ENCODE results near the gene SP1.
"Not testable (repeated sequence)": the region's sequence is repeated elsewhere in the genome, so short reads cannot be mapped to it uniquely, and the experiment has no call there.

The SP1 gene

DNA sequence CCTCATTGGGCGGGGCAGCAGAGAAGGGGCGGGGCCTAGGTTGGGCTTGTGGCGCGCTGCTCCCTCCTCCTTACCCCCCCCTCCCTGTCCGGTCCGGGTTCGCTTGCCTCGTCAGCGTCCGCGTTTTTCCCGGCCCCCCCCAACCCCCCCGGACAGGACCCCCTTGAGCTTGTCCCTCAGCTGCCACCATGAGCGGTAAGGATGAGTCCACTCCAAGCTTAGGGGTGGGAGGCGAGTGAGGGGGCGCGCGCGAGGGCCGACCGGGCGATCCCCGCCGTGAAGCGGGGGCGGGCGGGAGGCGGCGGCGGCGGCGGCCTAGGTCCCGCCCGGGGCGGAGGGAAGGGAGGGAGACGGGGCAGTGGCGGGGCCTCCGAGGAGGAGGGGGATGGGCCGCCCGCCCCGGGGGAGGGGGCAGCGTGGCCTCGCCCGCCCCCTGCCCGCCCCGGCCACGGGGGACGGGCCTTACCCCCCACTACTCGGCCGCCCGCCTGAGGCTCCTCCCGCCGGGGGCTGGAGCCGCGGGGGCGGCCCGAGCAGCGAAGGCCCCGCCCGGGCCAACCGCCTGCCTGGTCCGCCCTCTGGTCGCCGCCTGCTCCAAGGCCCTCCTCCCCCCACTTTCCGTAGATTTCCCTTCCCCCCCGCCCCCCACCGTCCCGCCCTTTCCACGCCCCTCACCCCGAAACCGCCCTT lies at the start of gene SP1:
TSS of gene SP1 (plus strand) at position 73 of the 690 bp plus-strand sequence. CDS start at position 189, 116 bp downstream.
- peak within 1 kb of the TSS; percentile 53 for H3K4me3 ChIP-seq (ENCODE audit: low read depth, low read length)

DNA sequence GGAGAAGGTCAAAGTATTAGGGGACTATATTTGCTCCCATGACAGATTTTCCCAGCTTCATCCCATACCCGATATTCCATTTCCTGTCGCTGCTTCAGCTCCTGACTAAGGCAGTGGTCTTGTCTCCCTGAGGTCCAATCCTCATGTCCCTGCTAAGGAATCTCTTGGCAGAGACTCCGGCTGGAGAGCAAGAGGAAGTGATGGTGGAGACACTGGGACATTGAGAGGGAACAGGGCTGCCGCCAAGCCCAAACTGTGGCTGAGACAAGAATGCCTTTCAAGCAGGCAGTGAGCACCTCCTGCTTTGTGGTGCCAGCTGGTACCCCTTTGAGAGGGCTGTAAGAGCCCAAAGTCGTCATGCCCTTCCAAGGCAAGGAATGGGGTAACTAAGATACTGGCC lies 49.3 kb upstream of the SP1 start:
- H3K4me3 ChIP-seq (ENCODE audit: low read depth, low read length): no peak overlapping the region

DNA sequence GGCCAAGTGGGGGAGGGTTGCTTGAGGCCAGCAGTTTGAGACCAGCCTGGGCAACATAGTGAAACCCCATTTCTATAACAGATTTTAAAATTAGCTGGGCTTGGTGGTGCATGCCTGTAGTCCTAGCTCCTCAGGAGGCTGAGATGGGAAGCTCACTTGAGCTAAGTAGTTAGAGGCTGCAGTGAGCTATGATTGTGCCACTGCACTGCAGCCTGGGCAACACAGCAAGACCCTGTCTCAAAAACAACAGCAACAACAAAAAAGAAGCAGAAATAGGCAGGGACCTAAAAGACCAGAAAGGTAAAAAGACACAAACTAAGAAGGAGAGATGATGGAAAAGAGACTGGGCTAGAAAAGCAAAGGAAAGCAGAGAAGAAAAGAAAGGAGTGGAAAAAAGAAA lies 47.6 kb upstream of the SP1 start:
- H3K4me3 ChIP-seq (ENCODE audit: low read depth, low read length): not testable (repeated sequence)

DNA sequence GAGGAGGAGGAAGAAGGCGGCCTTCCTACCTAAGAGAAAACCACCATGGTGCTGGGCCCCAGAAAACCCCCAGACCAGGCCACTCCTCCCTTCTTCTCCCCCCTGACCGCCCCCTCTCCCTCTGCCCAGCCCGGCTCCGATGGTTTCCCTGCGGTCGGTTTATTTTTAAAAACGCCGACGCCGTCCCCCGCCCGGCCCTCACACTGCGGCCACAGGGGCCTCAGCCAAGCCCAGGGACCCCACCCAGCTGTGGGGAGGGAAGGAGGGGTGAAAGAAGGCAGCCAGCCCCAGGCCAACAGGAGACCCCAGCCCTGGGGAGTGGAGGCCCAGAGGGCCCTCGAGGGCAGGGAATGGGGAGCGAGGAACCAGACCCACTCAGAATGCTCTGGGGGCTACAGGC lies 47.2 kb upstream of the SP1 start:
- H3K4me3 ChIP-seq (ENCODE audit: low read depth, low read length): no peak overlapping the region

DNA sequence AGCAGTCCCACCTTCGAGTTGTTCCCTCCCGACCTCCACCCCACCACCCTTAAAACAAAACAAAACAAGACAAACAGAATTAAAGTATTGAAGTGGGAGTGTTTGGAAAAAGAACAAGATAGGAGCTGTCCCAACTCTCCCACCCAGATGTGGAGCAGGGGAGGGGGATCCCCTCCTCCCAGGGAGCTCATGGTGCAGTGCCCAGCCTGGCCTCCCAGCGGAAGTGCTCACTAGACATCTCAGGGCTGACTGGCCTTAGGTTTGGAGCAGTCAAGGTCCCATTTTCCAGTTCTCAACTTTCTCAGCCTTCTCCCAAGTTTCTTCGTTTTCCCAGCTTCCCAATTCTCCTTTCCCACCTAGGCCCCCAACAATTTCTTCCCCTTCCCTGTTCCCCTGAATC lies 46.7 kb upstream of the SP1 start:
- no peak overlapping the region for H3K4me3 ChIP-seq (ENCODE audit: low read depth, low read length)

DNA sequence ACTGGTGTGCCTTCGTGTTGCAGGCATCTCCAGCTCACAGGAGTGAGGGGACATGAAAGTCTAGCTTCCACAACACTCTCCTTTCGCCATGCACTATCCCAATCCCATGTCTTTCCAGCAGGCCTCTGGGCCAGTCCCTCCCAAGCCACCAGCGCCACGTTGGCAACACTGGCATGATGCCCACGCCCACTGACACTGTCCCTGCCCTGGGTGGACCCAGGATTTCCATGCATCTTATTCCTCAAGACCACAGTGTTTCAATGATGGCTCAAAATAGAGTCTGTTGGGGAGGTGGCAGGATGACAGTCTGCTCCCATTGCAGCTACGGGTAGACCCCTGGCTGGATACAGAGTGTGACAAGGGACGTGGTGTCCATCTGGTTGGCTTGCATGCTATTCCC lies 46.1 kb upstream of the SP1 start:
- H3K4me3 ChIP-seq (ENCODE audit: low read depth, low read length): no peak overlapping the region

DNA sequence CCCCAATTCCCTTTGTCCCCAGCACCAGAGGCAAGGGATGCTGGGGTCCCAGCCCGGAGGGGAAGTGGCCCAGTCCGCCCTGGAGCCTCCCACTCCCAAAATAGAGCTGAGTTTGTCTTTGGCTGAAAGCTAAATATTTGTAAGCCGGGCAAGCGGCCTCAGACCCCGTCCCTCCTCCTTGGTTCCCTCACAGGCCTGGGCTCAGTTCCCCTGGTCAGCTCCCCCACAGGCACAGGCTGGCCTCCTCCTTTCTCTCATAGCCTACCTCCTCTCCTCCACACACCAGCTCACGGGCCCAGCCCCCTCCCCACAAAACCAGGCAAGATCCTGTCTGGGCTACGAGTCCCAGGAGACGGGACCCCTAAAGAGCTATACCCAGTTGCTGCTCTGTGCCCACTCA lies 45.2 kb upstream of the SP1 start:
- H3K4me3 ChIP-seq (ENCODE audit: low read depth, low read length): no peak overlapping the region

DNA sequence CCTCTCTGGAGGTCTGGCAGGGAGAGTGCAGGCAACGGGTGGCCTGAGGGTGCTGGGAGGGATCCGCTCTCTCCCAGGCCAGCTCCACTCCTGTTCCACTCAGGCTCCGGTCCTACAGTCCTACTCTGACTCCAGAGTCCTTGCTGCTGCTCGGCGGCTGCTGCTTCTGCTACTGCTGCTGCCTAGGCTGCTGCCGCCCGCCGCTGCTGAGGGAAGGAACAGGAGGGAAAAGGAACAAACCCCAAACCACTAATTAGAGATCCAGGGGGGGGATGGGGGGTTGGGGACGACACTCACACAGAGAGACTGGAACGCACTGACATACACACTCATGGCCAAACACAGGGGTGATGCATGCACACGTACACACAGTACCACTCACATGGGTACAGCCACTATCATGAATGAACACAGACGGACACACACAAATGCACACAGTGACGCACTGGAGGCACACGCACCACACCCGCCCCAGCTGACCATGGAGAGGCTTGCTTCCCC lies 43.7 kb upstream of the SP1 start, which contains the start of gene SP7:
TSS of gene SP7 (minus strand) at position 174 of the 501 bp plus-strand sequence. CDS start 708 bp downstream, outside the sequence.
- H3K4me3 ChIP-seq (ENCODE audit: low read depth, low read length): no peak within 1 kb of the TSS

DNA sequence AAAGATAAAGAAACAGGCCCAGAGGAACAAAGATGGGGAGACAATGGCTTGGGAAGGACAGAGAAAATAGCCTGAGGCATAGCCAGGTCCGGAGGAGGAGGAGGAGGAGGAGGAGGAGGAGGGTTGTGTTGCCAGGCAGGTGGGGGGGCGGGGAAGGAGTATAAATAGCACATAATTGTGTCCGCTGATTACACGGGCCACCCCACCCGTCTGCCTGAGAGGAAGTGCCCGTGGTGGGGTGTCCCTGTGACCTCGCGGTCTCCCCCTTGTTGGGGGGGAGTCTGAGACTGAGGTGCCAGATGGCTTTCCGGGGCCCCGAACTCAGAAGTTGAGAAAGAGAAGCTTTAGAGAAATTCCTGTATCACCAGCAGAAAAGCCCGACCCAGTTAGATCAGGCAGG lies 42.0 kb upstream of the SP1 start:
- H3K4me3 ChIP-seq (ENCODE audit: low read depth, low read length): no peak overlapping the region

DNA sequence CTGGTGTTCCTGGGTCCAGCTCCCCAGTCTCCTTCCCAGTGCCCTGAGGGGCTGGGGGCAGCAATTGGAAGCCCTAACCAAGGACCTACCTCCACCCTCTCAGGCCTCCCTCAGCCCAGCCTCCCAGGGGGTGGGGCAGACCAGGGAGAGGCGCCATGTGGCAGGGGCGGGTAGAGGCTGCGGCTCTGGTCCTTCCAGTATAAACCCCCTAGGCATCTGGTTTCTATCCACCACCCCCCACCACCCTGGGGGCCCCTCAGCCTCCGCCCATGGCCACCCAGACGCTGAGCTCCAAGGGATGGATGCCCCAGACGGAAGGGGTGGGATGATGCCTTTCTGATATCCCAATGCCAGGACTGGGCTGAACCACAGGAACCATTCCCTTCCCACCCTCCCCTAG lies 41.1 kb upstream of the SP1 start:
- H3K4me3 ChIP-seq (ENCODE audit: low read depth, low read length): no peak overlapping the region

DNA sequence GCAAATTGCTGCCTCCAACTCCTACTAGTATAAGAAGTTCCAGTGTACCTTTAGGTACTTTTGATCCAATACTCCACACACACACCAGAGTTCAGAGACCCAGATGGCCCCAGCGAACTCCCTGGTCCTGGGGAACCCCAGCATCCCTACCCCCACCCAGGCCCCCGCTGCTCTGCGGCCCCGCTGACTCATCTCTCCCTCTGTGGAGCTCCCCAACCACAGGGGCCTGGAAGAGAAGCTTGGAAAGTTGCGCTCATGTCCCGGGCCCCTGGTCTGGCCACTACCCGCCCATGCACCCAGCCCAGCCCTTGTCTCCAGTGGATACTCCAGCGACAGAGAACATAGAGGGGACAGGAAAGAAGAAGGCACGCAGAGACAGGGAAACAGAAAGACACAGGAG lies 39.6 kb upstream of the SP1 start:
- no peak overlapping the region for H3K4me3 ChIP-seq (ENCODE audit: low read depth, low read length)

DNA sequence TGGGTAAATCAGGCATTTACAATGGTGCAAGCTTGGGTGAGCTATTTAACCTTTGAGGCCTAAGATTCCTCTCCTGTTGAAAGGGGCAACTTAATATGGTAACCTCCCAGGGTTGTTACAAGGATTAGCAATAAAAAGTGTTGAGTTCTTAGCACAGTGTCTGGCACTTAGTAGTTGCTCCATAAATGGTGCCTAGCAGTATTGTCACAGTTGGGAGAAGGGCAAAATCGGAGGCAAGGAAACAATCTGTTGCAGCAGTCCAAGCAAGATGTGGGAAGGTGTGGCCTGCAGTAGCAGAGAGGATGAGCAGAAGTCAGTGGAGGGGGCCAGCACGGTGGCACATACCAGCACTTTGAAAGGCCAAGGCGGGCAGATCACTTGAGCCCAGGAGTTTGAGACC lies 36.5 kb upstream of the SP1 start:
- no peak overlapping the region for H3K4me3 ChIP-seq (ENCODE audit: low read depth, low read length)

DNA sequence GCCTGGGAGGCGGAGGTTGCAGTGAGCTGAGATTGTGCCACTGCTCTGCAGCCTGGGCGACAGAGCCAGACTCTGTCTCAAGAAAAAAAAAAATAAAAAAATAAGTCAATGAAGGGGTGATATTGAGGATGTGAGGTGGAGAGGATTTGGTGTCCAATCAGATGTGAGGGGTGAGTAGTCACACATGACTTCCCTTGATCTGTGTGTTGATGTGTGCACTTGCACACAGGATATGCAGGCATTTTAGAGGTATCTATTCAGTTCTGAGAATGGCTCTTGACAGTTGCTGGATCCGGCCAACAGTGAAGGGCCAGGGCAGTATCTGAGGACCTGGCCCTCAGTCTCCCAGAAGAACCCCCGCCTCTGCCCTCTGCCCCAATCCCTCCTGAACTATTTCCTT lies 36.0 kb upstream of the SP1 start:
- no peak overlapping the region for H3K4me3 ChIP-seq (ENCODE audit: low read depth, low read length)

DNA sequence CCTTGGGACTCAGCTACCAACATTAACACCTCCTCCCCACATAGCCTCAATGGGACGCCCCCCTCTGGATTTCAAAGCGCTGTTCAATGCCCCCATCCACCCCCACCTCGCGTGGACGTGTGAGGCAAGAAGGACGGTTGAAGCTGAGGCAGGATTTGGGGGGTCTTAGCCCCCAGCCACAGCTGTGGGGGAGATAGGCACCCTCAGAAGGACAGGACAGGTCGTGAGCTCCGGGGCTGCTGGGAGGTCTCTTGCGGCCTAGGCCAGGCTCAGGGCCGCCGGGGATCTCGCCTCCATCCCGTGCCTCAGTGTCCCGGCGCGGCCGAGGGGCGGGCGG lies 35.5 kb upstream of the SP1 start:
- peak overlapping the region; percentile 1 for H3K4me3 ChIP-seq (ENCODE audit: low read depth, low read length)

DNA sequence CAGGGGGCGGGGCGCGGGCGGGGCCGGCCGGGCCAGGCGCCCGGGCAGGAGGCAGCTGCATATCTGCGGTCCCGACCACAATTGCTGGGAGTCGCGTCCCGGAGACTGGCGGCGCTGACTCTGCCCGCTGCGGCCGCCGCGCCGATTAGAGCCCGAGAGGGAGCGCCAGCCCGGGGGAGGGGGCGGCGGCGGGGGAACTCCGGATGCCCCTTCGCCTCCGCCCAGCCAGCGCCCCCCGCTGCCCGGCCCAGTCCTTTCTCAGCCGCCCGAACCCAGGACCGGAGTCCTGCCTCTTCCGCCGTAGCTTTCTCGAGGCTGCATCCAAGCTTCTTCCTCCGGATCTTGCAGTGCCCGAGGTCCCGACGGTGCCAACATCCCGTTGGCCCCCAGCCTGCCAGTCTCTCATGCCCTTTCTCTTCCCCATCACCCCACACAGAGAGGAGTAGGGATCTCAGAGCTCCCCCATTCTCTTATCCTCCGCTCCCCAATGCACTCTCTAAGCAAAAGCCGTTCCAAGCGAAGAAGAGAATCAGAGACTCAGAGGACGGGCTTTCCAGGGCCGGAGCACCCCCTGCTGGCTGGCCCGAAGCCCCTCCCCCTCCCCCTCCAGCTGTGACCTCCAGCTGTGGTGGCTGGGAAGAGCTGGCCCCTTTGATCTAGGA lies 35.0 kb upstream of the SP1 start:
- peak overlapping the region; percentile 55 for H3K4me3 ChIP-seq (ENCODE audit: low read depth, low read length)

DNA sequence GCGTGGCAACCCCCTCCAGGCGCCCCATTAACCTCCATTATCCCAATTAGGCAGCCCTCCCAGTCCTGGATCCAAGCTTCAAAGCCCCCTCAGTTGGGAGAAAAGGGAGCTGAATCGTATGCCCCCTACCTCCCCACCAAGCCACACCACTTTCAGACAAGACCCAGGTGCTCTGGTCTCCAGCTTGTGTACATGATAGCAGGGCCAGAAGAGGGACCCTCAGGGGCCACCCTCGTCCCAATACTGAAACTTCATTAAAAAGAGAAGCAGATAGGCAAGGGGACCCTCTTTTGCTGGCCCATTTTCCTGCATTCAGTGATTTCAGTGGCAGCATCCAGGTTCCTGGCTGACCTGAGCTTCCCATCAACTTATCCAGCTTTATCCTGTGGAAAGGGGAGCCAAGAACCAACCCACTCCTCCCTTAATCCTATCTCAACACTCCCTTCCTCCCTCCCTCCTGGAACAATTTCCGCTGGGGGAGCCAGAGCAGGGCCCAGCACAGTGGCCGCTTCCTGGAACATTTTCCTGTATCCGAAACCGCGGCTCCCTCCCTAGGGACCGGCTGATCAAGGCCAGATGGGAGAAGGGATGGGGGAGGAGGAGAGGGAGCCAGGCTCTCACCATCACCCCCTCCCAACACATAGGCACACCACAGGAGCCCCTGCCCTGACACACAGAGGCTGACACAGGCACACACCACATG lies 34.3 kb upstream of the SP1 start:
- peak overlapping the region; percentile 55 for H3K4me3 ChIP-seq (ENCODE audit: low read depth, low read length)

DNA sequence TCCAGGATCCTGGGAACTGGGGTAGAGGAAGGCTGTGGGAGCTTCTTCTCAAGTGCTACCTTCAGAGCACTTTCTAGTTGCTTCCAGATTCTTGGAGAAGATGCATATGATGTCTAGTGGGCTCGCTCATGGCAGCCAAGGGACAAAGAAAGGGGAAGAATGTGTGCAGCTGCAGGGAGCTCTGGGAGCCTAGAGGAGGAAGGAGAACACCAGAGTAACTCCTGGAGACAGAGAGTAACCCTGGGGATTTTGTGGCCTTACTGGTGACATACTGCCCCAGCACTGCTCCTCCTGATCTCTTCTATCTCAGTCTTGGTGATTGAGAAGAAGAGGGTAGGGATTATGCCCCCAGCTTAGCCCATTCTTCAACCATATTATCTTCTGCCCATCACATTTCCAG lies 33.5 kb upstream of the SP1 start:
- H3K4me3 ChIP-seq (ENCODE audit: low read depth, low read length): no peak overlapping the region

DNA sequence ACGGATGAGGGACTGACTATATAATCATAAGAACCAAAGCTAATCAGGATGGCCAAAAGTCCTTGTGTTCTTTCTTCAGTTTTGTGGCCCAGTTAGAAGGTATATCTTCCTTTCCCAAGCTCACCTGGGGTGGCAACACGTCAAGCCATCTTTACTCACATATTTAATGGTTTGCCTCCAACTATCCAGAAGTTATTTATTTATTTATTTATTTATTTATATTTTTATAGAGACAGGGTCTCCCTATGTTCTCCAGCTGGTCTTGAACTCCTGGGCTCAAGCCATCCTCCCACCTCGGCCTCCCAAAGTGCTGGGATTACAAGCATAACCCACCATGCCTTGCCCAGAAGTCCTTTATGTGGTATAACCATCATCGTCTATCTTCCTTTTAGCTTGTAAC lies 32.1 kb upstream of the SP1 start:
- no peak overlapping the region for H3K4me3 ChIP-seq (ENCODE audit: low read depth, low read length)

DNA sequence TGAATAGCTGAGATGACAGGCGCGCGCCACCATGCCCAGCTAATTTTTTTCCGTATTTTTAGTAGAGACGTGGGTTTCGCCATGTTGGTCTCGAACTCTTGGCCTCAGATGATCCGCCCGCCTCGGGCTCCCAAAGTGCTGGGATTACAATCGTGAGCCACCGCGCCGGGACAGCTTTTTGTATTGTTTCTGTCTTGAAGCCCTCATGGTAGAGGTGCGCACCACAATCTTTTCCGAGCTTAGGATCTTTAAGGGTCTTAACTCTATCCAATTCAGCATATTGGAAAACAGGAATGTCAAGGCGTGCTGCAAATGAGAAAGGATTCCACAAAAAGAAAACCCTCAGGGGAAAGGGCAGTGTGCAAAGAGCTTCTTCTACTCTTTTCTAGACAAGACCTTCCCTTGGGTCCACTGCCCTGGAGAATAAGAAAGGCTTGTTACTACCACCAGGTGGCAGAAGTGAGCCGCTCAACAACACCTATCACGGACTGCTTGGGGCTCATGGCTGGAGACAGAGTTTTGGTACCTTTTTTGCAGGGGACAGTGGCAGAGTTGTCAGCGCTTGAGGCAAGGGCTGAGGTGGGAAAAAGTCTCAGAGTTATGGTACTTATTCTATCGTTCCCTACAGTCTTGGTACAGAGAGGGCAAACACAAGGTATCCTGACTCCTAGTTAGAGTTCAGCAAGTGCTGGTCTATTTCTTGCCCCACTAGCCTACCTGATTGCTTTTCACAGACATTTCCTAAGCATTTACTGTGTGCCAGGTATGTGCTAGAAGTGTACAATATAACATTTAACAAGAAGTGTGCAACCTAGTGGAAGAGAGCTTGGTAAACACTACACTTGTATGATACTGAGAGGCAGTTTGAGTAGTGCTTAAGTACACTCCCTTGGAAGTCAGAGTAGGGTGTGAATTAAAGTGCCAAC lies 27.4 kb upstream of the SP1 start:
- H3K4me3 ChIP-seq (ENCODE audit: low read depth, low read length): no peak overlapping the region

DNA sequence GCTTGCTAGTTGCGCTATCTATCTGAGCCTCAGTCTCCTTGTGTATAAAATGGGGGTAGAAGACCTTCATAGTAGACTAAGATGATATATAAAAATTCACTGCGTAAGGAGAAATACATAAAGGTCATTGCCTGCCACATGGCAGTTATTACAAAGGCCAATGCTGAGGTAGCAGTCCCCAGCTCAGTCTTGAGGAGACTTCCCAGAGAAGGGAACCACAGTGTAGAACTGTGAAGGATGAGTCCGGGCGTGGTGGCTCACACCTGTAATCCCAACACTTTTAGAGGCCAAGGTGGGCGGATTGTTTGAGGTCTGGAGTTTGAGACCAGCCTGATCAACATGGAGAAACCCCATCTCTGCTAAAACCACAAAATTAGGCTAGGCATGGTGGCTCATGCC lies 26.7 kb upstream of the SP1 start:
- H3K4me3 ChIP-seq (ENCODE audit: low read depth, low read length): no peak overlapping the region

DNA sequence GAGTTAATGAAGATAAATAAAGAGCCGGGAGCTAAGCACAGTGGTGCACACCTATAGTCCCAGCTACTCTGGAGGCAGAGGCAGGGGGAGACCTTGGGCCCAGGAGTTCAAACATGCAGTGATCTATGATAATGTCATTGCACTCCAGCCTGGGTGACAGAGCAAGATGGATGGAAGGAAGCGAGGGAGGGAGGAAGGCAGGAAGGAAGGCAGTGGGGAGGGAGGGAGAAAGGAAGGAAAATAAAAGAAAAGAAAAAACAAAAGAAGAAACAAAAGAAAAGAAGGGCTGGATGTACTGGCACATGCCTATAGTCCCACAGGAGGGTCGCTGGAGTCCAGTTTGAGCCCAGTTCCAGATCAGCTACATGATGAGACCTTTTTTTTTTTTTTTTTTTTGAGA lies 24.9 kb upstream of the SP1 start:
- H3K4me3 ChIP-seq (ENCODE audit: low read depth, low read length): no peak overlapping the region

Measured in iPS-11a (cell line).